Endothelial cell (in vitro differentiated cells): ENCODE results near the gene TAAR2. TPM values are rescaled to one million over a fixed set of nuclear protein-coding genes. Genes with fewer than 3 reads are reported as not detected.

Source experiments
- DNase-seq: peaks from one replicate; pipeline ENCODE4 v3.0.0; 2021; ENCODE audit warnings: low spot score
- H3K27ac Mint-ChIP-seq: one replicate; pipeline ENCODE4 v1.8.0; 2021; ENCODE audit warnings: mixed read lengths, inconsistent platforms; ENCODE audit not compliant: unreplicated experiment
- H3K27me3 Mint-ChIP-seq: one replicate; pipeline ENCODE4 v1.8.0; 2021; ENCODE audit warnings: mild to moderate bottlenecking, moderate library complexity, mixed read lengths, inconsistent platforms; ENCODE audit not compliant: unreplicated experiment
- H3K36me3 Mint-ChIP-seq: one replicate; pipeline ENCODE4 v1.8.0; 2021; ENCODE audit warnings: mild to moderate bottlenecking, low read depth, mixed read lengths, inconsistent platforms; ENCODE audit not compliant: unreplicated experiment
- H3K4me1 Mint-ChIP-seq: one replicate; pipeline ENCODE4 v1.8.0; 2021; ENCODE audit warnings: mild to moderate bottlenecking, mixed read lengths, inconsistent platforms; ENCODE audit not compliant: unreplicated experiment
- H3K4me3 Mint-ChIP-seq: one replicate; pipeline ENCODE4 v1.8.0; 2021; ENCODE audit warnings: mild to moderate bottlenecking, mixed read lengths, inconsistent platforms; ENCODE audit not compliant: unreplicated experiment
- H3K9me3 Mint-ChIP-seq: one replicate; pipeline ENCODE4 v1.8.0; 2021; ENCODE audit warnings: mixed read lengths, inconsistent platforms; ENCODE audit not compliant: unreplicated experiment
- CTCF ChIP-seq: fragments of 200-600 bp; sonication (generic); IDR thresholded peaks from one replicate; pipeline ENCODE4 v1.5.0; 2021; ENCODE audit warnings: antibody characterized with exemption; ENCODE audit not compliant: unreplicated experiment
- total RNA-seq: library from RNA; stranded (reverse); fragmentation: NEBNext Ultra II Directional; extraction: Animal tissue kit (Norgen Biotek cat#: 25700); gene quantifications from one replicate; pipeline ENCODE4 v1.2.1, GENCODE V29; 2021; ENCODE audit not compliant: unreplicated experiment

The TAAR2 gene
- total RNA-seq, 1 donor from 2014 or later, result not detected

- no peak for DNase-seq
- TF ChIP-seq CTCF, result no peak
- Mint-ChIP-seq H3K36me3 (no peaks in the 10 kb centered on the region), H3K9me3 (no peaks in the 10 kb centered on the region), H3K4me1 (no peaks in the 10 kb centered on the region), H3K4me3 (no peak overlapping the region), H3K27me3 (no peaks in the 10 kb centered on the region), H3K27ac (no peak overlapping the region)
These were observed 40.4 kb upstream of the TAAR2 start for GRCh38 chr6:132664309-132665034.

GRCh38 chr6:132663661-132664060, 39.6 kb upstream of the TAAR2 start:
- Mint-ChIP-seq H3K27me3 (peaks cover 3% of the 10 kb centered on the region), H3K4me3 (no peak overlapping the region), H3K36me3 (no peaks in the 10 kb centered on the region), H3K27ac (no peak overlapping the region), H3K9me3 (no peaks in the 10 kb centered on the region), H3K4me1 (no peaks in the 10 kb centered on the region)
- DNase-seq, result no peak
- TF ChIP-seq CTCF, result no peak

GRCh38 chr6:132661906-132662305, 37.8 kb upstream of the TAAR2 start:
- DNase-seq, result no peak
- no peak for TF ChIP-seq CTCF
- Mint-ChIP-seq H3K27me3 (peaks cover 3% of the 10 kb centered on the region), H3K36me3 (no peaks in the 10 kb centered on the region), H3K4me3 (no peak overlapping the region), H3K27ac (no peak overlapping the region), H3K4me1 (no peaks in the 10 kb centered on the region), H3K9me3 (no peaks in the 10 kb centered on the region)

GRCh38 chr6:132659082-132659481, 35.0 kb upstream of the TAAR2 start, which contains the start of gene TAAR1:
TAAR1 (minus strand) TSS chr6:132659182; CDS start chr6:132646003, 13,179 bp downstream.
- Mint-ChIP-seq H3K4me3 (no peak within 1 kb of the TSS), H3K27me3 (peaks cover 3% of the 10 kb centered on the region), H3K4me1 (peaks cover 4% of the 10 kb centered on the region), H3K9me3 (no peaks in the 10 kb centered on the region), H3K36me3 (no peaks in the 10 kb centered on the region), H3K27ac (no peak within 1 kb of the TSS)
- TF ChIP-seq CTCF, result no peak
- no peak for DNase-seq

GRCh38 chr6:132651062-132651461, 27.0 kb upstream of the TAAR2 start:
- Mint-ChIP-seq H3K27me3 (no peaks in the 10 kb centered on the region), H3K4me1 (peaks cover 4% of the 10 kb centered on the region), H3K36me3 (no peaks in the 10 kb centered on the region), H3K27ac (no peak overlapping the region), H3K4me3 (no peak overlapping the region), H3K9me3 (no peaks in the 10 kb centered on the region)
- TF ChIP-seq CTCF, result no peak
- DNase-seq, result no peak
